DND-41 (cell line): ENCODE measurements around the gene KLRF1.

Experiments used
- ATAC-seq: fragments of 200-7000 bp; cut with Tn5 transposase; 3 replicates; pipeline ENCODE4 v1.9.1; 2021; ENCODE audit warnings: low read depth; ENCODE audit not compliant: insufficient read depth
- DNase-seq: peaks from one replicate; pipeline ENCODE4 v3.0.0-alpha.2; 2020
- H2AFZ ChIP-seq: 2 replicates; pipeline ENCODE4 v1.6.0; 2012; ENCODE audit warnings: low read depth, low read length
- H3K27ac ChIP-seq: 2 replicates; pipeline ENCODE4 v1.5.1; 2012; ENCODE audit warnings: low read length, inconsistent platforms
- H3K27me3 ChIP-seq: fragments of 200-600 bp; sonication (generic); 2 replicates; pipeline ENCODE4 v1.6.0; 2012; ENCODE audit warnings: low read length, mild to moderate bottlenecking, inconsistent platforms; ENCODE audit not compliant: insufficient read depth, poor library complexity
- H3K36me3 ChIP-seq: 2 replicates; pipeline ENCODE4 v1.5.1; 2012; ENCODE audit warnings: low read length, inconsistent platforms; ENCODE audit not compliant: insufficient read depth
- H3K4me1 ChIP-seq: 2 replicates; pipeline ENCODE4 v1.5.1; 2012; ENCODE audit warnings: mild to moderate bottlenecking, low read length; ENCODE audit not compliant: insufficient read depth
- H3K4me2 ChIP-seq: 2 replicates; pipeline ENCODE4 v1.6.0; 2012; ENCODE audit warnings: mild to moderate bottlenecking, moderate library complexity, low read length, inconsistent platforms; ENCODE audit not compliant: insufficient read depth
- H3K4me3 ChIP-seq, 2 experiments: fragments of 200-600 bp in 1 of 2; shearing (Covaris generic) in 1 of 2; 2 replicates each; pipeline ENCODE4 v1.5.1; 2012 to 2016; ENCODE audit warnings: inconsistent platforms in 2 of 2, low read length in 2 of 2, mild to moderate bottlenecking in 2 of 2, low read depth in 1 of 2, moderate library complexity in 1 of 2
- H3K79me2 ChIP-seq: 2 replicates; pipeline ENCODE4 v1.6.0; 2012; ENCODE audit warnings: low read length, inconsistent platforms; ENCODE audit not compliant: insufficient read depth
- H3K9ac ChIP-seq: 2 replicates; pipeline ENCODE4 v1.6.0; 2012; ENCODE audit warnings: low read depth, mild to moderate bottlenecking, inconsistent platforms, low read length, moderate library complexity
- H3K9me3 ChIP-seq: 2 replicates; pipeline ENCODE4 v1.5.1; 2012; ENCODE audit warnings: low read length, moderate library complexity, mild to moderate bottlenecking, inconsistent platforms; ENCODE audit not compliant: insufficient read depth, severe bottlenecking
- H4K20me1 ChIP-seq: 2 replicates; pipeline ENCODE4 v1.6.0; 2012; ENCODE audit warnings: low read length; ENCODE audit not compliant: insufficient read depth
- EZH2 ChIP-seq: IDR thresholded peaks from 3 replicates; pipeline ENCODE4 v1.6.1; 2012; ENCODE audit warnings: borderline replicate concordance, low read depth, mild to moderate bottlenecking, moderate library complexity, low read length, inconsistent platforms; ENCODE audit not compliant: severe bottlenecking
- TF ChIP-seq, protein P1 (sequence below): IDR thresholded peaks from 2 replicates; pipeline ENCODE4 v1.5.1; 2012; ENCODE audit warnings: borderline replicate concordance, low read length, moderate library complexity, mild to moderate bottlenecking; ENCODE audit not compliant: poor library complexity, severe bottlenecking; ENCODE audit errors: extremely low read depth

The KLRF1 gene

DNA sequence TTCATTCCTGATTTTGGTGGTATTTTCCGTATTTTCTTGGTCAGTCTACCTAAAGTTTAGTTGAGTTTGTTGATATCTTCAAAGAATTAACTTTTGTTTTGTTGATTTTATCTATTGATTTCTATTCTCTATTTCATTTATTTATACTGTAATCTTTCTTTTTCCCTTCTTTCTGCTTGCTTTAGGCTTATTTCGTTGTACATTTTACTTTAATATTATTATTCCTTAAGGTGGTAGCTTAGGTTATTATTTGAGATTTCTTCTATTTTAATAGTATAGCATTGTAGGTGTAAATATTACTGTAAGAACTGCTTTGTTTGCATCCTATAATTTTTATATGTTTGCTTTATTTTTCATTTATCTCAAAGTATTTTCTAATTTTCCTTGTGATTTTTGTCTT is 21.4 kb upstream of the KLRF1 start:
- no peaks in the 10 kb centered on the region for H3K9me3 ChIP-seq
- TF ChIP-seq, protein P1, sequence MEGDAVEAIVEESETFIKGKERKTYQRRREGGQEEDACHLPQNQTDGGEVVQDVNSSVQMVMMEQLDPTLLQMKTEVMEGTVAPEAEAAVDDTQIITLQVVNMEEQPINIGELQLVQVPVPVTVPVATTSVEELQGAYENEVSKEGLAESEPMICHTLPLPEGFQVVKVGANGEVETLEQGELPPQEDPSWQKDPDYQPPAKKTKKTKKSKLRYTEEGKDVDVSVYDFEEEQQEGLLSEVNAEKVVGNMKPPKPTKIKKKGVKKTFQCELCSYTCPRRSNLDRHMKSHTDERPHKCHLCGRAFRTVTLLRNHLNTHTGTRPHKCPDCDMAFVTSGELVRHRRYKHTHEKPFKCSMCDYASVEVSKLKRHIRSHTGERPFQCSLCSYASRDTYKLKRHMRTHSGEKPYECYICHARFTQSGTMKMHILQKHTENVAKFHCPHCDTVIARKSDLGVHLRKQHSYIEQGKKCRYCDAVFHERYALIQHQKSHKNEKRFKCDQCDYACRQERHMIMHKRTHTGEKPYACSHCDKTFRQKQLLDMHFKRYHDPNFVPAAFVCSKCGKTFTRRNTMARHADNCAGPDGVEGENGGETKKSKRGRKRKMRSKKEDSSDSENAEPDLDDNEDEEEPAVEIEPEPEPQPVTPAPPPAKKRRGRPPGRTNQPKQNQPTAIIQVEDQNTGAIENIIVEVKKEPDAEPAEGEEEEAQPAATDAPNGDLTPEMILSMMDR: no peak
- no peak for TF ChIP-seq EZH2
- no peaks in the 10 kb centered on the region for H3K36me3 ChIP-seq
- H3K9ac ChIP-seq: no peak overlapping the region
- H3K4me2 ChIP-seq: no peak overlapping the region
- ATAC-seq (no peak), DNase-seq (no peak)
- peaks cover 9% of the 10 kb centered on the region for H3K4me1 ChIP-seq
- no peaks in the 10 kb centered on the region for H3K79me2 ChIP-seq
- H4K20me1 ChIP-seq: no peaks in the 10 kb centered on the region
- peaks cover 25% of the 10 kb centered on the region for H3K27me3 ChIP-seq
- H3K27ac ChIP-seq: no peak overlapping the region
- H3K4me3 ChIP-seq: no peak overlapping the region
- no peak overlapping the region for H2AFZ ChIP-seq

DNA sequence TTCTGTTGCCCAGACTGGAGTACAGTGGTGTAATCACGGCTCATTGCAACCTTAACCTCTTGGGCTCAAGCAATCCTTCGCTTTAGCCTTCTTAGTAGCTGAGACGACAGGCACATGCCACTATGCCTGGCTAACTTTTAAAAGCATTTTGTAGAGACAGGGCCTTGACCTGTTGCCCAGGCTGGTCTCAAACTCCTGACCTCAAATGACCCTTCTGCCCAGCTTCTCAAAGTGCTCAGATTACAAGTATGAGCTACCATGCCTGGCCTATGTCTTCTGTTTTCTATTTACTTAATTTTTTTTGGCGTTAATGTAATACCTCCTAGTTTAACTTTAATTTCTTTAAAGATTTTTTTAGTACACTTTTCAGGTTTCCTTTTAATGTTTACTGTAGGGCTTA is 20.6 kb upstream of the KLRF1 start:
- Histone ChIP-seq H3K27me3 (peaks cover 25% of the 10 kb centered on the region), H3K9ac (no peak overlapping the region), H3K4me3 (no peak overlapping the region), H3K79me2 (no peaks in the 10 kb centered on the region), H3K4me1 (peaks cover 11% of the 10 kb centered on the region), H2AFZ (no peak overlapping the region), H3K4me2 (no peak overlapping the region), H3K27ac (no peak overlapping the region), H3K9me3 (no peaks in the 10 kb centered on the region), H4K20me1 (no peaks in the 10 kb centered on the region), H3K36me3 (no peaks in the 10 kb centered on the region)
- no peak for DNase-seq
- TF ChIP-seq EZH2: no peak
- TF ChIP-seq, protein P1: no peak
- ATAC-seq: no peak

DNA sequence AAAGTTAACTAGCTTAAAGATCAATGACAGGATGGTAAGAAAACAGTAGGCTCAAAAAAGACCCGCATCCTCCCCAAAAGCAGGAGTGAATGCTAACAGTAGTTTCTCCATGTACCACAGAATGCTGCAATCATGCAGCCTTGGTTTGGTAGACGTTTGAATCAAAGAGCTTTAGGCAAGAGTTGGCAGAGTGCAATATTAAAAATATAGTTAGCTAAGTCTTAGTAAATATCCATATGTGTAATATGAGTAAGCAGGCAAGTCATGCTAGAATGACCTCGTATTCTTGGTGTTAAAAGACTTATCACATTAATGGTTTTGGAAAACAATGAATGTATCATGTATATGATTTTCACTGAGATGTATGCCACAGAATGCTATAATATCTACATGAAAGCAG is 18.8 kb upstream of the KLRF1 start:
- ATAC-seq (no peak), DNase-seq (no peak)
- Histone ChIP-seq H3K79me2 (no peaks in the 10 kb centered on the region), H3K9me3 (no peaks in the 10 kb centered on the region), H4K20me1 (no peaks in the 10 kb centered on the region), H3K27me3 (peaks cover 25% of the 10 kb centered on the region), H3K36me3 (no peaks in the 10 kb centered on the region), H3K4me2 (no peak overlapping the region), H3K27ac (no peak overlapping the region), H3K4me3 (no peak overlapping the region), H3K9ac (no peak overlapping the region), H3K4me1 (peaks cover 12% of the 10 kb centered on the region), H2AFZ (no peak overlapping the region)
- no peak for TF ChIP-seq EZH2
- TF ChIP-seq, protein P1: no peak

DNA sequence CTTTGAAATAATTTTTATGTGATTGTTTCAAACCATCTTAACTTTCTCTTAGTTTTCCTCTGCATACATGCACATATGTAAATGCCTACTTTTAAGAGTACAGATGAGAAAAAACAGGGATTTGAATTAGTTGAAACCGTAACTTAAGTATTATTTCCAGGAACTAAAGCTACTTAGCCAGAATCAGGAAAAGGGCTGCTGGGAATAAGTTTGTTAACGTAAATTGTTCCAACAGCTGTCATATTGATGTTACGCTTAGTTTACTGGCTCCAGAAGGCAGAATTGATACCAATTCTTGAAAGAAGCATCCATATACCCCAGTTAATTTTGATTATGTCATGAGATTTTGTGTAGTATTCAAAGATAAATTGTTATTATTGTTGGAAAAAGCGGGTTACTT is 17.9 kb upstream of the KLRF1 start:
- peaks cover 21% of the 10 kb centered on the region for H3K4me1 ChIP-seq
- ATAC-seq: no peak

More for the DNA sequence above, 17.9 kb upstream of the KLRF1 start:
- Histone ChIP-seq H3K4me2 (no peak overlapping the region), H3K79me2 (no peaks in the 10 kb centered on the region), H4K20me1 (no peaks in the 10 kb centered on the region), H2AFZ (no peak overlapping the region), H3K27me3 (peaks cover 24% of the 10 kb centered on the region), H3K27ac (no peak overlapping the region), H3K36me3 (no peaks in the 10 kb centered on the region), H3K9ac (no peak overlapping the region), H3K4me3 (no peak overlapping the region), H3K9me3 (no peaks in the 10 kb centered on the region)
- TF ChIP-seq, protein P1: no peak
- no peak for TF ChIP-seq EZH2
- no peak for DNase-seq
